HG03196 (cell line): ENCODE measurements around the gene NRCAM.
"Not testable (repeated sequence)": the region's sequence is repeated elsewhere in the genome, so short reads cannot be mapped to it uniquely, and the experiment has no call there.

Source experiments
- ATAC-seq: cut with Tn5 transposase; IDR thresholded peaks from one replicate; pipeline ENCODE4 v1.9.1; 2021; ENCODE audit not compliant: unreplicated experiment

Gene NRCAM

DNA sequence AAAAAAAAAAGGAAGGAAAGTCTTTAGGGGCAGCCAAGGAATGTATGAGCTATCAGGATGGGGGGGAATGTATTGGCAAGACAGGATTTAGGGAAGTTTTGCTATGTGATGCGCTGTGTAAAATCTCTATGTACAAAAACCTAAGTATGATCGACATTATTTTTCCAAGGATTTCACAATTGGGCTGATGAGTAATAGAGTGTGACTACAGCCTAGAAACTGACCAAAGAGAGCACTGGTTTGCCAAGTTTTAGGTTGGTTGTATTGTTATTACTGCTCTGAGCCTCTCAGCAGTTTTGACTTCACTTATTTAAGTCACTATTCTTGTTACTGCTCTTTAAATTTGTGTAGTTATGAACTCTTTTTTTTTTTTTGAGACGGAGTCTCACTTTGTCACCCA is 107.3 kb downstream of the NRCAM start:
- ATAC-seq: no peak

DNA sequence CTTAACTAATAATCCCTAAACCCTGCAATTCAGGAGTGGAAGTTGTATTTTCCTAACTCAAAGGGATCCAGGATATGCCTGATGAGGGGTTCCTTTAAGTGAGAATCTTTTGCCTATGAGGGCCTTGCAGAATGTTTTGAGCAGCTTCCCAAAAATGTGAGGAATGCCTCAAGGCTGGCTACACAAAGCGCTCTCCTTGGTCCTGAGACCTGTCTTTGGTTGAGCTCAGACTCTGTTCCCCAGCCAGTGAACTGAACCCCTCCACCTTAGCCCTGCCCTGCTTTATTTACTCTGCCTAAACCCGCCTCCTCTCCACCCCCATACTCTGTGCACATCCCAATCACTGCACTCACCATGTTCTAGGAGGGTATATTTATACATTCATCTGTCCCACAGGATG is 108.6 kb downstream of the NRCAM start:
- ATAC-seq: no peak

DNA sequence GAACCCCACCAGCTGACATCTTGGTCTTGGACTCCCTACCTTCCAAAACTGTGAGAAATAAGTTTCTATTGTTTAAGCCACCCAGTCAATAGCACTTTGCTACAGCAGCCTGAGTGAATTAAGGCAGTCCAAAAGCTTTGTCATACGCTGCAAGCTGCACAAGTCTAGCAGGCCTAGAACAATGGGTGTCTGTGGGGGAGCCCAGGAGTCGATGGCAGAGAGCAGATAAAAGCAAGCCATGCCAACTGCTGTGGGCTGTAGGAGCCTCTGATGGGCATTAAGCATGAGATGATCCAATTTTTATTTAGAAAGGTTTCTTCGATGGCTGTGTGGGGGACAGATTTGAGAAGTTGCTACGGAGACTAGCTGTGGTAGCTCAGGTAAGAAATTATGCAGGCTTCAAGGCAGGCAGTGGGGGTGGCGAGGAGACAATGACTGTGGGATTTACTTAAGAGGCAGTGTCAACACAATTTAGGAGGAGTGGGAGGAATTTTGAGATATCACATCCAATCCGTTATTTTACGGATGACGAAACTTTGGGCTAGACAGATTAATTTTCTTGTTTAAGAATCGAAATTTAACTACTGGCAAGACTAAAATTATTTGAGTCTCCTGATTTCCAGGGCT is 110.4 kb downstream of the NRCAM start:
- ATAC-seq: no peak

DNA sequence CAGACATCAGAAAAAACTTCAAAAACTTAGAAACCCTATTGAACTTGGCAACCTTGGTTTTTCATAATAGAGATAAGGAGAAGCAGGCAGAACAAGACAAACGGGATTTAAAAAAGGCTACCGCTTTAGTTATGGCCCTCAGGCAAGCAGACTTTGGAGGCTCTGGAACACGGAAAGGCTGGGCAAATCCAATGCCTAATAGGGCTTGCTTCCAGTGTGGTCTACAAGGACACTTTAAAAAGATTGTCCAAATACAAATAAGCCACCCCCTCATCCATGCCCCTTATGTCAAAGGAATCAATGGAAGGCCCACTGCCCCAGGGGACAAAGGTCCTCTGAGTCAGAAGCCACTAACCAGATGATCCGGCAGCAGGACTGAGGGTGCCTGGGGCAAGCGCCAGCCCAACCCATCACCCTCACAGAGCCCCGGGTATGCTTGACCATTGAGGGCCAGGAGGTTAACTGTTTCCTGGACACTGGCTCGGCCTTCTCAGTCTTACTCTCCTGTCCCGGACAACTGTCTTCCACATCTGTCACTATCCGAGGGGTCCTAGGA is 115.3 kb downstream of the NRCAM start:
- ATAC-seq: no peak

DNA sequence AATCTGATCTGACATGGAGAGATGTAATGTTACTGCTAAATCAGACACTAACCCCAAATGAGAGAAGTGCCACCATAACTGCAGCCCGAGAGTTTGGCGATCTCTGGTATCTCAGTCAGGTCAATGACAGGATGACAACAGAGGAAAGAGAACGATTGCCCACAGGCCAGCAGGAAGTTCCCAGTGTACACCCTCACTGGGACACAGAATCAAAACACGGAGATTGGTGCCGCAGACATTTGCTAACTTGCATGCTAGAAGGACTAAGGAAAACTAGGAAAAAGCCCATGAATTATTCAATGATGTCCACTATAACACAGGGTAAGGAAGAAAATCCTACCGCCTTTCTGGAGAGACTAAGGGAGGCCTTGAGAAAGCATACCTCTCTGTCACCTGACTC is 115.8 kb downstream of the NRCAM start:
- ATAC-seq: not testable (repeated sequence)

DNA sequence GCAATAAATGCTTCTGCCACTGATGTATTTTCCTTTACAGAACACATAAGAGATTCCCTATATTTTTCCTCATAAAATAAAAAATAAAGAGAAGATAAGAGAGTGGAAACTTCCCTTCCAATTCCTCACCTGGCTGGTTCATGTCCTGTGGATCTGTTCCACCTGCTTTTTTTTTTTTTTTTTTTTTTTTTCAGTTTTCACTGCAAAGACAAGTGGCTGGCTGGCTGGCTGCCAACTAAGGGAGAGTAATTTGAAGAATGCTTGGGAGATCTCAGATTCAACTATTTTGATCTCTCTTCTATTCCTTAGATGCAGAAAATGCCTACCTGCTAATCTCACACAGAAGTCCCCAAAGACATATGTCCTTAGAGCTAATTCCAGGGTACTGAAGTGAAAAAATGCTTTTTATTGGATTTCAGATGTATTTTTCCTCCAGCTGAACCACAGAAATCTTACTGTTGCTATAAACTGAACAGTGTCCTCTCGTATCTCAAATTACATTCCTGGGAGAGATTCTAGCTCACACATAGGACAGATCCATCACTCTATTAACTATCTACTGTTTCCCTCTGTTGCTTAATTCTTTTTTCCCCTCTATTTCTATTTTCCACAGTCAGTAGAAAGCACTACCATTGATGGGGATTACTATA is 120.8 kb downstream of the NRCAM start:
- ATAC-seq: no peak

DNA sequence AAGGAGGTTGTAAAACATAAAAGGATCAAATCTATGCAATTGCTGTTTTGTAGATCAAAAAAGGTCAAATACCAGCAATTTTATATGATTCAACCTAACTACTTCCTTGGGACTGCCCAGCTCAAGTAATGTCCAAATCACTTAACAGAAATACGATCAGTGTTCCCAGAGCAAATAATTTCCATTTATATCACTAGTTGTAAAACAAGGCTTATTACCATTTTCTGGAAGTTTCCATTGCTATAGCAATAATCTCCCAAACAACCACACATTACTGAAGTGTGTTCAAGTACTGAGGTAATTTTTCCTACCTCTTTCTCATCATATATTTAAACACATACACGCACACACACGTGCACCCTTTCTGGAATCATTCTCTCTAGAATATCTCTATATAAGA is 123.3 kb downstream of the NRCAM start:
- ATAC-seq: no peak

DNA sequence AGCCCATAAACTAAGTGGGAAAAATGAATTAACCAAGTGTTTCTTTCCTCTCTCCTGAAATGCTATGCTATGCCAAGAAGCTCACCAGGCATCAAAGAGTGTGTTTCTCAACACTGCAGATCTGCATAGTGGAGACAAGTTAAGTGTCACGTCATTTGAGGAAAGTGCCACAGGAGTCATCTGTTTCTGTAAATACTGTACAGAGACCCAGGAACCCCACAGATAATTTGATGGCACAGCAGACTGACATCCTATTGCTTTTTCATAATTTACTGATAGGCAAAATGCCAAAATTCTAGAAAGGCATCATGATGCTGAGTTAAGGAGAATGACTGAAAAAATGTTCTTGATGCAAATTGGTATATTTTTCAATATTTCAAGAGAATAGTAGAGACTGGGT is 124.3 kb downstream of the NRCAM start:
- no peak for ATAC-seq

DNA sequence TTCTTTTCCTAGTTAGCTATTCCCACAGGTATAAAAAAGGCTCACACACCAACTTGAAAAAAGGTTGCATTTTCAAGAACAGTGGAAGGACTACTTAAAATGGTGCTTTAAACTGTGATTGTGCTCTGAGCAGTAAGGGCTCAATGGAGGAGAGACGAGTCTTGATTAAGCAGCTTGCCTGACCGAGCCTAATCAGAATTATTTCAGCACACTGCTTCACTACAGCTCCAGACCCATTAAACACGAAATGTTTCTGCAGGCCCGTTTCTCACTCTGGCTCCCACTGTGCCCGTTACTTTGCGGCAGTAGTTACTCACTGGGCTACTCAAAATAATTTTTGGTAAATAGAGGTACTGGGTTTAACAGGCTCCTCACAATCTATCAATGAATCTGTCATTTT is 126.0 kb downstream of the NRCAM start:
- no peak for ATAC-seq

DNA sequence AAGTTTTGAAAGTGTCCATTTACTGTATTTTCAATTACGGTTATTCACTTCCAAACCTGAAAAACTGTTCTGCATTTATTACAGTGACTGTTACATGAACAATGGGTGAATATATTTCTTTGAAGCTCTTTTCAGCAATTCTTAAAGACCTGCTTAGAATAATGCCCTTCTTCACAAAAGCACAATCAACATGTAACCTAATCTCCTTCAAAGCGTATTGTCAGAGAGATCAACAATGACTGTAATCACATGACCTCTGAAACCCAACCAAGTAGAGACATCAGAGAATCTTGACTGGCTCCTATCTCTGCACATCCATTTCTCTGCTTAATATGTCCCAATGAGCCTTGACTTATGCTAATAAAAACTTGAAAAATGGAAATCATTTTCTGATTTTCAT is 126.7 kb downstream of the NRCAM start:
- no peak for ATAC-seq

GRCh38 chr7:108328174-108328651 is 128.0 kb downstream of the NRCAM start:
- no peak for ATAC-seq

- no peak for ATAC-seq
Measured at GRCh38 chr7:108327353-108327752, 128.9 kb downstream of the NRCAM start.

- ATAC-seq: no peak
Measured at GRCh38 chr7:108326938-108327337, 129.3 kb downstream of the NRCAM start.

DNA sequence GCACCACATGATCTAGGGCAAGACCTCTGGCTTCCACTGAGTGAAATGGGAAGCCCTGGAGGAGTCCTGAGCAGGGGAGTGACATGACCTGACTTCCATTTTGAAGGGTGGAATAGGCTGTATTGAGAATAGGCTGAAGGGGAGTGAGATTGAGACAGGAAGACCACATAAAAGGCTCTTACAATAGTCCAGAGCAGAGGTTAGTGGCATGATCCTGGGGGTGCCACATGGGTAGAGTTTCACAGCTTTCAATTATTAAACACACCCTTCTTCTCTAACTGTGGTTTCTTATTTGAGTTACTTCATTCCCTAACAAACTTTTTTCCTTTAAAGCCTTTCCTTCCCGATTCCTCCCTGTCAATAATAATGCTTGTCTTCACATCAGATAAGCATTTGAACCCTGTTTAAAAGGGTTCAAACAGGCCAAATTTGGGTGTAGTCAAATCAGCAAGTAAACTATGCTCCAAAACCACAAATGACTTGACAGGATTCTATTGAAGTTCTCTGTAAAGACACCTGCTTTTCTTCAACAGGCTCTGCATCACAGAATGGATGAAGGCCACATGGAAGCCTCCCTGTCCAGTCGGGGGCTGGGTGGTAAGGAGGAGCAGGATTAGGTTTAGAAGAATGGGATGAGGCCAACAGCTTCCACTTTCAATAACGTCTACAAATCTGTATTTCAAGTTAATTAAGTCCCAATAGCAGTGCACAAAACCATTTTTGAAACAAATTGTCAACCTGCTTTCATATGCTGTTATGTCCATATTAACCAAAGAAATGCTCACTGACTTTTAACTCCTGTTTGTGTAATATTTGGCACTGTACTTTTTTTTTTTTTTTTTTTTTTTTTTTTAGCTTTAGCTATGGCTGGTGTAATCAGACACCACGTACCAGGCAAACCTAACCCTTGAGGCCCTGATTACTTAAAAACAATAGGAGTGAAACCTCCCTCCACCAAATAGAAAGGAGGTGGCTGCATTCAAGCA is 131.9 kb downstream of the NRCAM start:
- ATAC-seq: no peak

DNA sequence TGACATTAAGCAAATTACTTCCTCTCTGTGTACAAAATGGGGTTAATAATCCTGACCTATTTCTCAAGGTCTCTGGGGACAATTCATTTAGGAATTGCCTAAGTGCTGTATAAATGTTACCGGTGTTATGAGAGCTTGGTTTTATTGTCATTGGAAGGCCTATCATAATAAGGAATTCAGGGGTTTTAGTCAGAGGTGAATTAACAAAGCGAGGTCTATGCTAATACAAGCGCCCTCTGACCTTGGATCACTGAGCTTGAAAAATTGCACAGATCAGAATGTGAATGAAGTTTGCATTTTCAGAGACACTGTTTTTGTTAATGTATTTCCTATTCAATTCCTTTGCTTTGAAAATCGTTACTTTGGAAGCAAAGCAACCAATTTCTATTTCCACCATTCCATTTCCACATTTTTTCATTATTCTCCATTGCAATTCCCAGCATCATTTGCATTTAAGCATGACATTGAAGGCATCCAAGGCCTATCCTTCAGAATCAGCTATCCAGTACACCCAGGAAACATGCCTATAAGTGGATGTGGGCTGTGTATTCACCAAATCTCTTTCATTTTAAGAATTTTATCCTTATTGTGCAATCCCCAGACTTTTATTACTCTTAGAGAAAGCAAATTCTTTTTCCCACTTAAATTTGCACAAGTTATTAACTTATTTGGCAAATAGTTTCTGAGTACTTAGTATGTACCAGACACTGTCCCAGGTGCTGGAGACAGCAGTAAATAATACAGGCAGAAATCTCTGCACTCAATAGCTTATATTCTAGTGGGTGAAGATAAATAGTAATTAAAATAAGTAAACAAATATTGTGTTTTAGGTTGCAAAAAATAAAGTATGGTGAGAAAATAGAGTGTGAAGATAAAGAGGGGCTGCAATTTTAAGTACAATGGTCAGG is 133.1 kb downstream of the NRCAM start:
- ATAC-seq: no peak

DNA sequence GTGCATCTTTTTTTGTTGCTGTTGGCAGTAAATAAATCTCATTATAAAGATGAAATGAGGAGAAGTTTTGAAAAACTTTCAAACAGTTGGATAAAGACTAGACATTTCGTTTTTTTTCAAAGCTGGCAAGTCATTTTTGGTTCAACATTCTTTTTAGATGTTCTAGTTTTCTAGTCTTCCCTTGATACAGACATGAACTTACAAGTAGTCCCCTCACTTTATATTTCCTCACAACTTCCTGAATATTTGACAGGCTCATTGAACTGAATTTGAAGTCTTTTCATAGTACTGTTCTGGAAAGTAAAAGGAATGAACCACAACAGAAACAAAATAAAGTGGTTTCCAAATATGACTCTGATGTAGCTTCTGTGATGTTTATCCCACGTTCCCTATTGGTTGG is 134.2 kb downstream of the NRCAM start:
- ATAC-seq: no peak

DNA sequence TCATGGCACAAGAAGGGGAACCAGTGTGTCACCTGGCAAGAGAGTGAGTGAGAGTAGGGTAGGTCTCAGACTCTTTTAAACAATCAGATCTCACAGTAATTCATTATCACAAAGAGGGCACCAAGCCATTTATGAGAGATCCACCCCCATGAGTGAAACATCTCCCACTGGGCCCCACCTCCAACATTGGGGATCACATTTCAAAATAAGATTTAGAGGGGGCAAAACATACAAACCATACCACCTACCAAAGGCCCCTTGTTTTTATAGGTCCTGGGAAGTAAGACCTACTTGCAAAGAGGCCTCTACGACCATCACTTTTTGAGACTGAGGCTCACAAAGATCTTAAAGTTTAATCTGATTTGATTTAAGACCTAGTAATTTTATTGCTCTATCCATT is 134.9 kb downstream of the NRCAM start:
- no peak for ATAC-seq

DNA sequence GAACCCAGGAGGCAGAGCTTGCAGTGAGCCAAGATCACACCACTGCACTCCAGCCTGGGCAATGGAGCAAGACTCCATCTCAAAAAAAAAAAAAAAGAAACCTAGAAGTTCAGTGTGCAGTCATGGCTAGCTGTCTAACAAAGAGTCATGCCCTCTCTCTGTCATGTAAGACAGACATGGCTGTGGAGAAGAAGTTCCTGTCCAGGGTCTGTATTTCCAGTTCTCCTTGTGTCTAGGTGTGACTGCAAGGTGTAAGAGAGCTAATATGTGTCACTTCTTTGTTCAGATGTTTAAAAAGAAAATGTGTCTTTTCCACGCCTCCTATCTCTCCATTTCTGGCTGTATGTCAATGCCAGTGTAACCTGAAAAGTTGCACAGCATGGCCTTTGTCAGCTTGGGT is 139.5 kb downstream of the NRCAM start:
- ATAC-seq: no peak

DNA sequence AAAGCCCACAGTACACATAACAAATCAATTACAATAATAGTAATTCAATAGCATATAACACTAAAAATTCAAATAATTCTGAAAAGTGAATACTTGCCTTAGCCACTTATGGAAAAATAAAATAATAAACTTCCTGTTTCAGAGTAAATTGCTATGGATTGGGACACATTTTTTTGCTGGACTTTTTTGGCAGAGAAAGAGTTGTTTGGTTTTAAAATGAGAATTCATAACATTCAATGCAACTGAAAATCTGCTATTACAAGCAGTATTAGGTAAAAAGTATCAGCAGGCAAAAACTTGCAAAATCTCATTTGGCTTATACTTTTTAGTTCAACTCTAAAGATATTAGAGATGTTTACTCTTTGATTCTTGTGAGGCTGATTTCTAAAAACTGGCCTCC is 141.7 kb downstream of the NRCAM start:
- no peak for ATAC-seq

DNA sequence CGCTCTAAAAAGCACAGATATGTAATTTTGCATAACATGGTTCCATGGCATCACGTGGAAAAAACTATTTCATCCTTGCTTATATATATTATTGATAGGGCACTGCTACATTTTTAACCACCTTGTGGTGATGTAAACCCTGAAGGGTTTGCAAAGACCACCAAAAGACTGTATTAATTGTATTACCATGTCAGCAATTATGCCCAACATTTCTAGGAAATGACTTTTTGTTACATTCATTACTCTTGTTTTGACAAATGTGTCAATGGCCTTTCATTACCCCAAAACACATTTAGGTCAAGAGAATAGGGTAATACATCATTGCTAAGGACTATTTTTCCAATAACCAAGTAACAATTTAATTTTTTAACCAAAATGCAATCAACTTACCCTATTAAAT is 142.2 kb downstream of the NRCAM start:
- ATAC-seq: no peak
